ENCODE measurements around the gene MAP4. TPM values are rescaled to one million over a fixed set of nuclear protein-coding genes. Genes with fewer than 3 reads are reported as not detected.

The MAP4 gene
- total RNA-seq, 4 donors from 2014 or later = 62.1 to 110 (median 80.3) TPM

DNA sequence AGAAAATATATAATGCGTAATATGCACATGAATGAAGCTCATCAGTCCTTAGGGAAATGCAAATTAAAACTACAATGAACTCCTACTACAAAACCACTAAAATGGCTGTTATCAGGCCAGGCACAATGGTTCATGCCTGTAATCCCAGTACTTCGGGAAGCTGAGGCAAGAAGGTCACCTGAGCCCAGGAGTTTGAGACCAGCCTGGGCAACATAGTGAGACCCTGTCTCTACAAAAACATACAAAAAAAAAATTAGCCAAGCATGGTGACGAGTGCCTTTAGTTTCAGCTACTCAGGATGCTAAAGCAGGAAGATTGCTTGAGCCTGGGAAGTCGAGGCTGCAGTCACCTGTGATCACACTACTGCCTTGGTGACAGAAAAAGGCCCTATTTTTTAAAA, 85.2 kb downstream of the MAP4 start:
- H3K36me3 ChIP-seq = peaks cover 0 to 26% (median 12%) of the 10 kb centered on the region in 3 donors
- H3K27ac ChIP-seq = no peak overlapping the region
- WGBS, 2 donors = 93 to 95% methylated on average over 4 of the region's 4 CpGs

DNA sequence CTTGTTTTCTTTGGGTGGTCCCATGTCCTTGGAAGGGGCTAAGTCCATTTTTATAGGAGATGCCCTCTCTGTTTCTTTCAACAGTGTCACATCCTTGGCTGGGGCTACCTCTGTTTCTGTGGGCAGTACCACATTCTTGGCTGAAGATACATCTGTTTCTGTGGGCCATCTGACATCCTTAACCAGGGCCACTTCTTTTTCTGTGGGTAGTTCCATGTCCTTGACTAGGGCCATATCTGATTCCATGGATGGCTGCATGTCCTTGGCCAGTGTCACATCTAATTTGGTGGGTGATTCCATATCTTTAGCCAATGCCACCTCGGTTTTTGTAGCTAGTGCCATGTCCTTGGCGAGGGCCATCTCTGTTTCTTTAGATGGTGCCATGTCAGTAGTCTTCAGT, 99.5 kb downstream of the MAP4 start:
- no peak for DNase-seq
- H3K4me3 ChIP-seq = no peak overlapping the region
- intact Hi-C loops (cut with DNase I) = no loop called here
- no peaks in the 10 kb centered on the region for H3K9me3 ChIP-seq
- no peaks in the 10 kb centered on the region for H3K27me3 ChIP-seq
- H3K27ac ChIP-seq = no peak overlapping the region
- TF ChIP-seq, protein P1, sequence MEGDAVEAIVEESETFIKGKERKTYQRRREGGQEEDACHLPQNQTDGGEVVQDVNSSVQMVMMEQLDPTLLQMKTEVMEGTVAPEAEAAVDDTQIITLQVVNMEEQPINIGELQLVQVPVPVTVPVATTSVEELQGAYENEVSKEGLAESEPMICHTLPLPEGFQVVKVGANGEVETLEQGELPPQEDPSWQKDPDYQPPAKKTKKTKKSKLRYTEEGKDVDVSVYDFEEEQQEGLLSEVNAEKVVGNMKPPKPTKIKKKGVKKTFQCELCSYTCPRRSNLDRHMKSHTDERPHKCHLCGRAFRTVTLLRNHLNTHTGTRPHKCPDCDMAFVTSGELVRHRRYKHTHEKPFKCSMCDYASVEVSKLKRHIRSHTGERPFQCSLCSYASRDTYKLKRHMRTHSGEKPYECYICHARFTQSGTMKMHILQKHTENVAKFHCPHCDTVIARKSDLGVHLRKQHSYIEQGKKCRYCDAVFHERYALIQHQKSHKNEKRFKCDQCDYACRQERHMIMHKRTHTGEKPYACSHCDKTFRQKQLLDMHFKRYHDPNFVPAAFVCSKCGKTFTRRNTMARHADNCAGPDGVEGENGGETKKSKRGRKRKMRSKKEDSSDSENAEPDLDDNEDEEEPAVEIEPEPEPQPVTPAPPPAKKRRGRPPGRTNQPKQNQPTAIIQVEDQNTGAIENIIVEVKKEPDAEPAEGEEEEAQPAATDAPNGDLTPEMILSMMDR (IDR thresholded peaks at IDR 0.05) = no peak
- TF ChIP-seq POLR2A (IDR thresholded peaks at IDR 0.05) = no peak
- 96 to 100% methylated on average over 2 of the region's 2 CpGs for WGBS, 2 donors
- H3K4me1 ChIP-seq = no peaks in the 10 kb centered on the region
- H3K36me3 ChIP-seq = peaks cover 4 to 97% (median 23%) of the 10 kb centered on the region in 3 donors

More for the DNA sequence above, 85.2 kb downstream of the MAP4 start:
- H3K4me1 ChIP-seq = no peaks in the 10 kb centered on the region
- DNase-seq = no peak
- no peaks in the 10 kb centered on the region for H3K27me3 ChIP-seq
- H3K4me3 ChIP-seq = no peak overlapping the region
- intact Hi-C loops (cut with DNase I) = no loop called here
- TF ChIP-seq, protein P1 (IDR thresholded peaks at IDR 0.05) = no peak
- no peak for TF ChIP-seq POLR2A (IDR thresholded peaks at IDR 0.05)
- no peaks in the 10 kb centered on the region for H3K9me3 ChIP-seq

DNA sequence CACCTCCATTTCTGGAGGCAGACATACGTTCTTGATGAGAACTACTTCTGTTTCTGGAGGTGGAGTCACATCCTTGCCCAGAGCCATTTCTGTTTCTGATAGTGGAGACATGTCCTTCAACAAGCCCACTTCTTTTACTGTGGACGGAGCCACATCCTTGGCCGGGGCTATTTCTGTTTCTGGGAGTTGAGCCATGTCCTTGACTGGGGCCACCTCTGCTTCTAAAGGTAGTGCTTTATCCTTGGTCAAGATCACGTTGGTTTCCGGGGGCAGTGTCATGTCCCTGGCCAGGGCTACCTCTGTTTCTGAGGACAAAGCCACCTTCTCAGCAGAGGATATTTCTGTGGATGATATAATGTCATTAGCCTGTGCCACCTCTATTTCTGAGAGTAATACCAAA, 100.0 kb downstream of the MAP4 start:
- DNase-seq = no peak
- no peak overlapping the region for H3K27ac ChIP-seq
- TF ChIP-seq, protein P1 (IDR thresholded peaks at IDR 0.05) = no peak
- TF ChIP-seq POLR2A (IDR thresholded peaks at IDR 0.05) = no peak
- H3K27me3 ChIP-seq = no peaks in the 10 kb centered on the region
- intact Hi-C loops (cut with DNase I) = no loop called here
- no peaks in the 10 kb centered on the region for H3K9me3 ChIP-seq
- WGBS, 2 donors = 80 to 93% methylated on average over 5 of the region's 5 CpGs
- no peak overlapping the region for H3K4me3 ChIP-seq
- peaks cover 3 to 99% (median 26%) of the 10 kb centered on the region in 3 donors for H3K36me3 ChIP-seq
- H3K4me1 ChIP-seq = peaks cover 0 to 2% (median 0%) of the 10 kb centered on the region in 3 donors

DNA sequence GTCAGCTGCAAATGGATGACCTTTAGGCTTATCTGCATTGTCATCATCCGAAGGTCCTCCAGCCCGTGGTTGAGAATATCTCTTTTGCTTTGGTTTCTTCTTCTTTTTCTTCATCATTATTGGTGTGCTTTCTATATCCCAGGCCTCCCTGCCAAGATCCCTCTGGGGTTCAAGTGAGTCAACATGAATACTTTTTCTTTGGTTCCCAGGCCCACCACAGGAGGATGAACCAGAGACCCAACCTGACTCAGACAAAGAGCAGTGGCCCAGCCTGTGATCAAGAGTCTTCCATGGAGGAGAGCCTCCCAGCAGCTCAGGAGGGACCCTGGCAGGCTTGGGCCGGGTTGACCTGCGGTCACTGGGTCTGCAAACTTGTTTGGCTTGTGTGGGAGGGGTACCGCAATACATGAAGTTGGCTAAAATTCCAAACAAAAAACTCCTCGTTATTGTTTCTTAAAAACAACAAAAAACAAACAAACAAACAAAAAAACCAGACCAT, 104.2 kb downstream of the MAP4 start:
- Histone ChIP-seq H3K9me3 (no peaks in the 10 kb centered on the region), H3K27ac (no peak overlapping the region), H3K36me3 (peaks cover 0 to 91% (median 22%) of the 10 kb centered on the region in 3 donors), H3K4me3 (no peak overlapping the region), H3K4me1 (peaks cover 0 to 21% (median 3%) of the 10 kb centered on the region in 3 donors), H3K27me3 (no peaks in the 10 kb centered on the region)
- TF ChIP-seq, protein P1 (IDR thresholded peaks at IDR 0.05) = no peak
- no peak for TF ChIP-seq POLR2A (IDR thresholded peaks at IDR 0.05)
- WGBS, 2 donors = 91 to 94% methylated on average over 6 of the region's 6 CpGs
- intact Hi-C loops (cut with DNase I) = no loop called here
- no peak for DNase-seq

DNA sequence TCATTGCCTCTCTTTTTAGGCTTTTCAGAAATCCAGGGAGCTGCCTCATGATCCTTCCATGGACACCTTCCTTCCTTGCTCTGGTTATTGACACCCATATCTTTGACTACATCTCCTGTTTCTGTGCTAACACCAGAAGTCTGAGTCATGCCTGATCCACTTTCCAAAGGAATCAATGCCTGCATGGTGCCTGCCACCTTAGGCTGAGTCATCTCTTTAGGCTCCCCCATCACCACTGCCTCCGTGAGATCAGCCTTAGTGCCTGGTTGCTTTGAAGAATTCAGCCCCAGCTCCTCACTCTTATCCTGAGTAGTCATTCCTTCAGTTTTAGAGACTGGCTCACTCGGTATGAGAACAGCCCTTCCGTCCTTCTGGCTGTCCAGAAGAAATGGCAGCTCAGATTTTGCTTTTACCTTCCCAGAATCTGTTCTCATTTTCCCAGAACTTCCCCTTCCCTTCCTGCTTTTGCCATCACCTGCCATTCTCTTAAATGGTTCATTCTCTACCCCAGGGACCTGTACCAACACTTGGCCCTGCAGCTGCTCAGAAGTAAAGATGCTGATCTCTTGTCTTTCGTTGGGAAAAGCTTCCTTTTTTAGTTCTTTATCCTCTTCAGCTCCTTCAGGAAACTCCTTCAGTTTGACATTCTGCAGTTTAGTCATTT, 105.3 kb downstream of the MAP4 start:
- H3K27ac ChIP-seq = no peak overlapping the region
- 42 to 52% methylated on average over 4 of the region's 4 CpGs for WGBS, 2 donors
- H3K4me3 ChIP-seq = no peak overlapping the region
- no peaks in the 10 kb centered on the region for H3K27me3 ChIP-seq
- H3K4me1 ChIP-seq = peaks cover 0 to 21% (median 3%) of the 10 kb centered on the region in 3 donors
- peaks cover 0 to 86% (median 18%) of the 10 kb centered on the region in 3 donors for H3K36me3 ChIP-seq
- intact Hi-C loops (cut with DNase I) = no loop called here
- H3K9me3 ChIP-seq = no peaks in the 10 kb centered on the region
- DNase-seq = no peak
- TF ChIP-seq POLR2A (IDR thresholded peaks at IDR 0.05) = no peak
- TF ChIP-seq, protein P1 (IDR thresholded peaks at IDR 0.05) = no peak

All from esophagus squamous epithelium (tissue), 5 donors.